ENCODE data around the gene DPCD. TPM values are rescaled to one million over a fixed set of nuclear protein-coding genes. Genes with fewer than 3 reads are reported as not detected.

DPCD gene
- total RNA-seq, 1 donor from 2014 or later, result 18.3 TPM

GRCh38 chr10:101651336-101651735 lies 63.2 kb downstream of the DPCD start:
- H3K27ac Mint-ChIP-seq (ENCODE audit: unreplicated experiment), result no peak overlapping the region
- H3K4me1 Mint-ChIP-seq (ENCODE audit: low read depth), result peaks cover 4% of the 10 kb centered on the region
- H3K36me3 Mint-ChIP-seq (ENCODE audit: low read depth), result peaks cover 13% of the 10 kb centered on the region
- no peak for TF ChIP-seq CTCF (IDR thresholded peaks at IDR 0.05)
- no peak overlapping the region for H3K4me3 Mint-ChIP-seq (ENCODE audit: unreplicated experiment)
- H3K27me3 Mint-ChIP-seq (ENCODE audit: low read depth), result no peaks in the 10 kb centered on the region
- no peaks in the 10 kb centered on the region for H3K9me3 Mint-ChIP-seq (ENCODE audit: low read depth)
- no peak for DNase-seq (ENCODE audit: low spot score)

- no peak for TF ChIP-seq CTCF (IDR thresholded peaks at IDR 0.05)
- no peaks in the 10 kb centered on the region for H3K27me3 Mint-ChIP-seq (ENCODE audit: low read depth)
- no peak for DNase-seq (ENCODE audit: low spot score)
- H3K36me3 Mint-ChIP-seq (ENCODE audit: low read depth), result peaks cover 20% of the 10 kb centered on the region
- no peak overlapping the region for H3K27ac Mint-ChIP-seq (ENCODE audit: unreplicated experiment)
- no peaks in the 10 kb centered on the region for H3K4me1 Mint-ChIP-seq (ENCODE audit: low read depth)
- H3K9me3 Mint-ChIP-seq (ENCODE audit: low read depth), result no peaks in the 10 kb centered on the region
- H3K4me3 Mint-ChIP-seq (ENCODE audit: unreplicated experiment), result no peak overlapping the region
Measured at GRCh38 chr10:101653536-101653935, 65.4 kb downstream of the DPCD start.

GRCh38 chr10:101655570-101655969 lies 67.4 kb downstream of the DPCD start:
- Mint-ChIP-seq H3K4me1 (ENCODE audit: low read depth) (no peaks in the 10 kb centered on the region), H3K4me3 (ENCODE audit: unreplicated experiment) (no peak overlapping the region), H3K27me3 (ENCODE audit: low read depth) (no peaks in the 10 kb centered on the region), H3K27ac (ENCODE audit: unreplicated experiment) (no peak overlapping the region), H3K9me3 (ENCODE audit: low read depth) (no peaks in the 10 kb centered on the region), H3K36me3 (ENCODE audit: low read depth) (peaks cover 23% of the 10 kb centered on the region)
- no peak for TF ChIP-seq CTCF (IDR thresholded peaks at IDR 0.05)
- DNase-seq (ENCODE audit: low spot score), result no peak

- no peaks in the 10 kb centered on the region for H3K27me3 Mint-ChIP-seq (ENCODE audit: low read depth)
- H3K36me3 Mint-ChIP-seq (ENCODE audit: low read depth), result peaks cover 24% of the 10 kb centered on the region
- DNase-seq (ENCODE audit: low spot score), result no peak
- no peaks in the 10 kb centered on the region for H3K4me1 Mint-ChIP-seq (ENCODE audit: low read depth)
- H3K9me3 Mint-ChIP-seq (ENCODE audit: low read depth), result no peaks in the 10 kb centered on the region
- no peak overlapping the region for H3K4me3 Mint-ChIP-seq (ENCODE audit: unreplicated experiment)
- no peak overlapping the region for H3K27ac Mint-ChIP-seq (ENCODE audit: unreplicated experiment)
- no peak for TF ChIP-seq CTCF (IDR thresholded peaks at IDR 0.05)
Measured at GRCh38 chr10:101656890-101657289, 68.8 kb downstream of the DPCD start.

GRCh38 chr10:101658975-101659374 lies 70.9 kb downstream of the DPCD start:
- peaks cover 30% of the 10 kb centered on the region for H3K36me3 Mint-ChIP-seq (ENCODE audit: low read depth)
- TF ChIP-seq CTCF (IDR thresholded peaks at IDR 0.05), result no peak
- H3K4me3 Mint-ChIP-seq (ENCODE audit: unreplicated experiment), result no peak overlapping the region
- H3K27me3 Mint-ChIP-seq (ENCODE audit: low read depth), result no peaks in the 10 kb centered on the region
- no peaks in the 10 kb centered on the region for H3K4me1 Mint-ChIP-seq (ENCODE audit: low read depth)
- H3K27ac Mint-ChIP-seq (ENCODE audit: unreplicated experiment), result no peak overlapping the region
- no peaks in the 10 kb centered on the region for H3K9me3 Mint-ChIP-seq (ENCODE audit: low read depth)
- no peak for DNase-seq (ENCODE audit: low spot score)

Small RNAs within 50 kb of the gene (microRNA-seq; reads per million reads assigned to microRNA genes)
- gene MIR3158-1 (ENCODE audit: borderline number of aligned reads), result not detected
- gene MIR3158-2 (ENCODE audit: borderline number of aligned reads), result not detected

Other genes with a start within 250 kb of the DPCD start
- 28.6 to 29.7 TPM (median 29.3 TPM) in 3 replicates for gene BTRC, start 234.2 kb upstream of the DPCD start, total RNA-seq
- gene POLL, start 64 bp upstream of the DPCD start, total RNA-seq, result 21.2 to 31.0 TPM (median 23.4 TPM) in 3 replicates
- 34.4 to 37.2 TPM (median 36.1 TPM) in 3 replicates for gene FBXW4, start 106.8 kb downstream of the DPCD start, total RNA-seq
- gene FGF8, start 187.8 kb downstream of the DPCD start, total RNA-seq, result not detected in 3 replicates
- 34.0 to 49.0 TPM (median 36.5 TPM) in 3 replicates for gene NPM3, start 195.1 kb downstream of the DPCD start, total RNA-seq
- gene OGA, start 230.1 kb downstream of the DPCD start, total RNA-seq, result 75.5 to 79.2 TPM (median 75.5 TPM) in 3 replicates

All from chondrocyte (in vitro differentiated cells).